Measurements from ENCODE around the gene CDH3. TPM values are rescaled to one million over a fixed set of nuclear protein-coding genes. Genes with fewer than 3 reads are reported as not detected.

The CDH3 gene
- polyA plus RNA-seq, 1 experiment: not detected

GRCh38 chr16:68656751-68657150, 11.6 kb downstream of the CDH3 start:
- ChIA-PET POLR2A (no interaction called here), CTCF (no interaction called here)
- TF ChIP-seq CTCF (IDR thresholded peaks at IDR 0.05; ENCODE audit: low read depth, low read length): no peak

GRCh38 chr16:68658341-68658973, 13.3 kb downstream of the CDH3 start:
- no peak overlapping the region for H3K27ac ChIP-seq (ENCODE audit: low read depth, low read length)
- H3K4me3 ChIP-seq (ENCODE audit: low read depth, low read length): no peak overlapping the region
- H3K9me3 ChIP-seq (ENCODE audit: control insufficient read depth, insufficient read depth, low read length): no peaks in the 10 kb centered on the region
- peaks cover 4% of the 10 kb centered on the region for H3K27me3 ChIP-seq (ENCODE audit: control insufficient read depth, insufficient read depth, low read length)
- DNase-seq (ENCODE audit: low read depth, low spot score): no peak
- ChIA-PET POLR2A (interaction anchor here (0.6 kb wide), 1 partner anchor 9 kb away, joined by 3 read pairs; no protein-coding TSS in a partner anchor), CTCF (interaction anchor here (1.4 kb wide), 2 partner anchors 11 to 141 kb away, joined by 3 read pairs; no protein-coding TSS in a partner anchor)
- no peak for TF ChIP-seq CTCF (IDR thresholded peaks at IDR 0.05; ENCODE audit: low read depth, low read length)

More at GRCh38 chr16:68656751-68657150, 11.6 kb downstream of the CDH3 start:
- Histone ChIP-seq H3K27ac (ENCODE audit: low read depth, low read length) (no peak overlapping the region), H3K27me3 (ENCODE audit: control insufficient read depth, insufficient read depth, low read length) (peaks cover 4% of the 10 kb centered on the region), H3K4me3 (ENCODE audit: low read depth, low read length) (no peak overlapping the region), H3K9me3 (ENCODE audit: control insufficient read depth, insufficient read depth, low read length) (no peaks in the 10 kb centered on the region)
- no peak for DNase-seq (ENCODE audit: low read depth, low spot score)

- ChIA-PET CTCF (interaction anchor here (1.4 kb wide), 2 partner anchors 11 to 141 kb away, joined by 3 read pairs; no protein-coding TSS in a partner anchor), POLR2A (interaction anchor here (0.6 kb wide), 1 partner anchor 8 kb away, joined by 3 read pairs; no protein-coding TSS in a partner anchor)
- no peak overlapping the region for H3K27ac ChIP-seq (ENCODE audit: low read depth, low read length)
- no peak overlapping the region for H3K4me3 ChIP-seq (ENCODE audit: low read depth, low read length)
- no peaks in the 10 kb centered on the region for H3K9me3 ChIP-seq (ENCODE audit: control insufficient read depth, insufficient read depth, low read length)
- TF ChIP-seq CTCF (IDR thresholded peaks at IDR 0.05; ENCODE audit: low read depth, low read length): no peak
- no peak for DNase-seq (ENCODE audit: low read depth, low spot score)
- peaks cover 4% of the 10 kb centered on the region for H3K27me3 ChIP-seq (ENCODE audit: control insufficient read depth, insufficient read depth, low read length)
Observed at GRCh38 chr16:68658974-68659360, 13.9 kb downstream of the CDH3 start.

- POLR2A ChIA-PET: interaction anchor here (0.7 kb wide), 1 partner anchor 54 kb away, joined by 4 read pairs; no protein-coding TSS in a partner anchor
- CTCF ChIA-PET: interaction anchor here (1.4 kb wide), 1 partner anchor 12 kb away, joined by 3 read pairs; no protein-coding TSS in a partner anchor
- Histone ChIP-seq H3K27ac (ENCODE audit: low read depth, low read length) (no peak overlapping the region), H3K4me3 (ENCODE audit: low read depth, low read length) (no peak overlapping the region), H3K9me3 (ENCODE audit: control insufficient read depth, insufficient read depth, low read length) (no peaks in the 10 kb centered on the region), H3K27me3 (ENCODE audit: control insufficient read depth, insufficient read depth, low read length) (peaks cover 4% of the 10 kb centered on the region)
- DNase-seq (ENCODE audit: low read depth, low spot score): no peak
- TF ChIP-seq CTCF (IDR thresholded peaks at IDR 0.05; ENCODE audit: low read depth, low read length): no peak
Observed at GRCh38 chr16:68659412-68660358, 14.6 kb downstream of the CDH3 start.
